ENCODE measurements around the gene SOS1. TPM values are rescaled to one million over a fixed set of nuclear protein-coding genes. Genes with fewer than 3 reads are reported as not detected.
A peak's percentile ranks its signal among the peaks of the same experiment; 100 is the strongest.

The SOS1 gene
- 5.8 TPM for polyA plus RNA-seq (2012; ENCODE audit: insufficient read length, low read depth)

GRCh38 chr2:39120771-39121522 lies at the start of gene SOS1:
SOS1 (minus strand) TSS chr2:39121051; CDS start chr2:39120422, 629 bp downstream.
- peak; percentile 78 for TF ChIP-seq POLR2AphosphoS5 (IDR thresholded peaks at IDR 0.05; ENCODE audit: low read depth, low read length)
- TF ChIP-seq TAF1 (IDR thresholded peaks at IDR 0.05; ENCODE audit: borderline replicate concordance, insufficient read depth, low read length) = peak; percentile 93
- peak; percentile 38 for TF ChIP-seq FOXP2 (optimal IDR thresholded peaks at IDR 0.05; ENCODE audit: borderline replicate concordance, extremely low read depth, extremely low read length, insufficient read depth)
- TF ChIP-seq SIN3A (IDR thresholded peaks at IDR 0.05; ENCODE audit: borderline replicate concordance, insufficient read depth, low read length) = no peak
- TF ChIP-seq REST (IDR thresholded peaks at IDR 0.05; ENCODE audit: insufficient read depth in 1 of 2, low read depth in 2 of 2, low read length in 2 of 2) = 0 out of 4 replicates have a peak, but pooled peaks have one; percentile 16 to 18

- no peak for TF ChIP-seq REST (IDR thresholded peaks at IDR 0.05; ENCODE audit: insufficient read depth in 1 of 2, low read depth in 2 of 2, low read length in 2 of 2)
Observed at GRCh38 chr2:39164089-39164488, 43.2 kb upstream of the SOS1 start.

GRCh38 chr2:39160982-39161381 lies 40.1 kb upstream of the SOS1 start:
- TF ChIP-seq FOXP2 (optimal IDR thresholded peaks at IDR 0.05; ENCODE audit: borderline replicate concordance, extremely low read depth, extremely low read length, insufficient read depth) = no peak
- TF ChIP-seq SIN3A (IDR thresholded peaks at IDR 0.05; ENCODE audit: borderline replicate concordance, insufficient read depth, low read length) = no peak
- no peak for TF ChIP-seq TAF1 (IDR thresholded peaks at IDR 0.05; ENCODE audit: borderline replicate concordance, insufficient read depth, low read length)
- TF ChIP-seq REST (IDR thresholded peaks at IDR 0.05; ENCODE audit: insufficient read depth in 1 of 2, low read depth in 2 of 2, low read length in 2 of 2) = no peak
- TF ChIP-seq POLR2AphosphoS5 (IDR thresholded peaks at IDR 0.05; ENCODE audit: low read depth, low read length) = no peak

- TF ChIP-seq FOXP2 (optimal IDR thresholded peaks at IDR 0.05; ENCODE audit: borderline replicate concordance, extremely low read depth, extremely low read length, insufficient read depth) (no peak), TAF1 (IDR thresholded peaks at IDR 0.05; ENCODE audit: borderline replicate concordance, insufficient read depth, low read length) (no peak), SIN3A (IDR thresholded peaks at IDR 0.05; ENCODE audit: borderline replicate concordance, insufficient read depth, low read length) (no peak)
Observed at GRCh38 chr2:39159283-39159682, 38.4 kb upstream of the SOS1 start.

GRCh38 chr2:39158351-39158750 lies 37.5 kb upstream of the SOS1 start:
- no peak for TF ChIP-seq REST (IDR thresholded peaks at IDR 0.05; ENCODE audit: insufficient read depth in 1 of 2, low read depth in 2 of 2, low read length in 2 of 2)
- TF ChIP-seq FOXP2 (optimal IDR thresholded peaks at IDR 0.05; ENCODE audit: borderline replicate concordance, extremely low read depth, extremely low read length, insufficient read depth) = no peak
- no peak for TF ChIP-seq SIN3A (IDR thresholded peaks at IDR 0.05; ENCODE audit: borderline replicate concordance, insufficient read depth, low read length)
- no peak for TF ChIP-seq TAF1 (IDR thresholded peaks at IDR 0.05; ENCODE audit: borderline replicate concordance, insufficient read depth, low read length)
- no peak for TF ChIP-seq POLR2AphosphoS5 (IDR thresholded peaks at IDR 0.05; ENCODE audit: low read depth, low read length)
